ENCODE results near the gene FKBP2.
"Not testable (repeated sequence)": the region's sequence is repeated elsewhere in the genome, so short reads cannot be mapped to it uniquely, and the experiment has no call there.

Gene FKBP2

GRCh38 chr11:64232182-64232966, 8.5 kb upstream of the FKBP2 start:
- DNase-seq, result no peak

GRCh38 chr11:64232967-64233315, 8.0 kb upstream of the FKBP2 start:
- no peak for DNase-seq

GRCh38 chr11:64233913-64234586, 6.8 kb upstream of the FKBP2 start, which contains the start of gene VEGFB:
VEGFB (plus strand) TSS chr11:64234584; CDS start chr11:64234834, 250 bp downstream.
- peak; percentile 80 for DNase-seq

- DNase-seq, result peak; percentile 77
Measured at GRCh38 chr11:64234647-64235379, 6.1 kb upstream of the FKBP2 start.

GRCh38 chr11:64235437-64236161, 5.3 kb upstream of the FKBP2 start:
- no peak for DNase-seq

- DNase-seq, result no peak
Measured at GRCh38 chr11:64237484-64237951, 3.4 kb upstream of the FKBP2 start.

GRCh38 chr11:64238076-64238475, 2.8 kb upstream of the FKBP2 start:
- no peak for DNase-seq

- DNase-seq, result no peak
Measured at GRCh38 chr11:64238999-64239398, 1.9 kb upstream of the FKBP2 start.

GRCh38 chr11:64239662-64240434, 1.0 kb upstream of the FKBP2 start:
- DNase-seq, result no peak

- peak; percentile 93 for DNase-seq
Measured at GRCh38 chr11:64241241-64241490, 271 bp downstream of the FKBP2 start.

GRCh38 chr11:64241491-64242374, 838 bp downstream of the FKBP2 start:
- peak; percentile 91 for DNase-seq

- DNase-seq, result no peak
Measured at GRCh38 chr11:64243236-64243854, 2.5 kb downstream of the FKBP2 start.

GRCh38 chr11:64244107-64244506, 3.2 kb downstream of the FKBP2 start:
- no peak for DNase-seq

GRCh38 chr11:64244966-64245365, 4.1 kb downstream of the FKBP2 start:
- no peak for DNase-seq

- no peak for DNase-seq
Measured at GRCh38 chr11:64245401-64245796, 4.5 kb downstream of the FKBP2 start.

GRCh38 chr11:64245797-64246620, 5.1 kb downstream of the FKBP2 start:
- peak; percentile 56 for DNase-seq

GRCh38 chr11:64246621-64246870, 5.7 kb downstream of the FKBP2 start:
- not testable (repeated sequence) for DNase-seq

- DNase-seq, result peak; percentile 89
Measured at GRCh38 chr11:64246871-64247728, 6.2 kb downstream of the FKBP2 start, which contains the start of gene PPP1R14B. PPP1R14B (minus strand) TSS chr11:64246943; CDS start chr11:64246673, 270 bp downstream.

All from right kidney (tissue), 1 donor.